Left ventricle myocardium inferior (tissue), 1 donor: ENCODE results near the gene C9orf50. TPM values are rescaled to one million over a fixed set of nuclear protein-coding genes. Genes with fewer than 3 reads are reported as not detected.

Source experiments
- DNase-seq: peaks from one replicate; pipeline ENCODE4 v3.0.0-alpha.2; 2020
- H3K27ac ChIP-seq: fragments of 200-600 bp; replicated peaks from 2 replicates; pipeline ENCODE4 v1.8.0; 2021
- H3K27me3 ChIP-seq: fragments of 200-600 bp; 2 replicates; pipeline ENCODE4 v1.8.0; 2021; ENCODE audit warnings: low read depth
- H3K36me3 ChIP-seq: fragments of 200-600 bp; 2 replicates; pipeline ENCODE4 v1.8.0; 2021
- H3K4me1 ChIP-seq: fragments of 200-600 bp; 2 replicates; pipeline ENCODE4 v1.8.0; 2021
- H3K4me3 ChIP-seq: fragments of 200-600 bp; 2 replicates; pipeline ENCODE4 v1.8.0; 2021; ENCODE audit warnings: mild to moderate bottlenecking, moderate library complexity
- H3K9me3 ChIP-seq: fragments of 200-600 bp; replicated peaks from 2 replicates; pipeline ENCODE4 v1.8.0; 2021
- intact Hi-C: fragments of 100-400 bp; cut with micrococcal nuclease; formaldehyde crosslinking; loops from one replicate; pipeline ENCODE4 v1.11.0; 2022
- total RNA-seq: library from RNA; stranded (reverse); fragmentation: NEBNext Ultra II Directional; extraction: Animal tissue kit (Norgen Biotek cat#: 25700); gene quantifications from one replicate; pipeline ENCODE4 v1.2.1, GENCODE V29; 2021
- TF ChIP-seq, protein P1 (sequence below): fragments of 200-600 bp; IDR thresholded peaks from 2 replicates; pipeline ENCODE4 v1.8.0; 2021; ENCODE audit warnings: antibody characterized with exemption, mild to moderate bottlenecking, borderline replicate concordance
- donor health status: DM: no; HTN: yes; CAD: no; lungs with severe emphysema.

C9orf50 gene
- total RNA-seq, 1 donor from 2014 or later = not detected

DNA sequence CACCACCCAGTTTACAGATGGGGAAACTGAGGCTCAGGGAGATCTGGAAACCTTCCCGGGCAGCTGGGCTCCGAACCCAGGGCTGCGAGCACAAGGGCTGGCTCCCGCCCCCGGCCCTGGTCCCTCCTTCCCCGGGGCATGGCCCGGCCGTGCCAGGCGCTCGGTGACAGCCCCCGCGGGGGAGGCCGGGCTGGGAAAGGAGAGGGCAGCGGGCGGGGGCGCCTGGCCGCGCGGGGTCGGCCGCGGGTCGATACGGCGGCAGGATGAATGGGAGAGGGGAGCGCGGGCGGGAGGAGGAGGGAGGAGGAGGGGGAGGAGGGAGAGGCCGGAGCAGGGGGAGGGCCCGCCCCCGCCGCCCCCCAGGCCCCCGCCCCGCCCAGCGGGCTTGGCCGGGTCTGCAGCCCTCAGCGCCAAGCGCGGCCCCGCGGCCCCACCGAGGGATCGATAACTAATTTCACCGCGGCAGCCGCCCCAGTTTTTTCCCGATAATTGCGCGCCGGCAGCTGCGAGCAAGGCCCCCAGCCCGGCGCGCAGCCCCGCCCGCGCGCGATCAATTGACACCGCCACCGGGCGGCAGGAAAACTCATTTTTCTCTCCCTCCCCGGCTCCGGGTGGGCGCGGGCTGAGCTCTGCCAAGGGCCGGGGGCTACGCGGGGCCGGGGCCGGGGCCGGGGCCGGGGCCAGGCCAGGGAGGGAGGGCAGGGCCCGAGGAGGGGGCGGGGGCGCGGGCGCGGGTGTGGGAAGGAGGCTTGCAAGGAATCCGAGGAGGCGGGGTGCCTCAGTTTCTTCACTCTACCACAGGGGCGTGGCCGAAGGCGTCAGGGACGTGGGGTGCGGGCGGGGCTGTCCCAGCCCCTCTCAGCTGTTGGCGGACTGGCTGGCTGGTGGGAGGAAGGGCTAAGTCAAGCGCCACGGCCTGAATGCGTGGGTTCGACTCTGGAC lies 52.1 kb downstream of the C9orf50 start:
- DNase-seq = peak; percentile 55
- peak overlapping the region; percentile 74 for H3K27ac ChIP-seq
- peaks cover 3% of the 10 kb centered on the region for H3K9me3 ChIP-seq
- intact Hi-C loops = no loop called here
- peak overlapping the region; percentile 70 for H3K4me3 ChIP-seq
- no peaks in the 10 kb centered on the region for H3K36me3 ChIP-seq
- H3K4me1 ChIP-seq = peaks cover 41% of the 10 kb centered on the region
- H3K27me3 ChIP-seq = peaks cover 10% of the 10 kb centered on the region
- TF ChIP-seq, protein P1, sequence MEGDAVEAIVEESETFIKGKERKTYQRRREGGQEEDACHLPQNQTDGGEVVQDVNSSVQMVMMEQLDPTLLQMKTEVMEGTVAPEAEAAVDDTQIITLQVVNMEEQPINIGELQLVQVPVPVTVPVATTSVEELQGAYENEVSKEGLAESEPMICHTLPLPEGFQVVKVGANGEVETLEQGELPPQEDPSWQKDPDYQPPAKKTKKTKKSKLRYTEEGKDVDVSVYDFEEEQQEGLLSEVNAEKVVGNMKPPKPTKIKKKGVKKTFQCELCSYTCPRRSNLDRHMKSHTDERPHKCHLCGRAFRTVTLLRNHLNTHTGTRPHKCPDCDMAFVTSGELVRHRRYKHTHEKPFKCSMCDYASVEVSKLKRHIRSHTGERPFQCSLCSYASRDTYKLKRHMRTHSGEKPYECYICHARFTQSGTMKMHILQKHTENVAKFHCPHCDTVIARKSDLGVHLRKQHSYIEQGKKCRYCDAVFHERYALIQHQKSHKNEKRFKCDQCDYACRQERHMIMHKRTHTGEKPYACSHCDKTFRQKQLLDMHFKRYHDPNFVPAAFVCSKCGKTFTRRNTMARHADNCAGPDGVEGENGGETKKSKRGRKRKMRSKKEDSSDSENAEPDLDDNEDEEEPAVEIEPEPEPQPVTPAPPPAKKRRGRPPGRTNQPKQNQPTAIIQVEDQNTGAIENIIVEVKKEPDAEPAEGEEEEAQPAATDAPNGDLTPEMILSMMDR = peak; percentile 7

DNA sequence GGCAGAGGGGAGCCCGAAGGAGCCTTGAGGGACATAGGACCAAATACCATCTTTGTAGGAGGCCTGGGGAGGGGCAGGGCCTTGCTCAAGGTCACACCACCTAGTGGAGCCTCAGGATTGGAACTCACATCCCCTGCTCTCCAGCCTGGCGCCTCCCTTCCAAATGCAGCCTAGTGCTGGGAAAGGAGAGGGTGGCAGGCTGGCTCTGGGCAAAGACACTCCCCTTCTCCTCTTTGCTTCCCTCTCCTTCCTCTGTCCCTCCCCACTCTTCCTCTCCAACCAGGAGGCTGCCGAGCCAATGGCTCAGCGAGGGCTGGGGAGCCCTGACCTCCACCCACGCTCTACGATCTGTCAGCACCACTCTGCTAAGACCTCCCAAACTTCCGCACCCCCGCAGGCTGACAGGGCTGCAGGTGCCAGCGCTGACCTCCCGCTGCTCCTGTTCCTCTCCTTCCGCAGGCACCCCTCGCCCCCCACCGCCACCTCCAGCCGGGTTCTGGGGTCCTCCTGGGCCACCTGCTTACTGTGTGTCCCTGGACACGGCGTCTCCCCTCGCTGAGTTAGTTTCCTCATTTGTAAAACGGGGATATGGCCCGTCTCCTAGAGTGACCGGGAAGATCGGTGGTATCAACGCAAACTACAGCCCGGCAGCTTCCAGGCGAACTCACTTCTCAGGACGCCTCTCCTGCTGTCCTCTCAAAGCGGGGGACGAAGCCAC lies 52.9 kb downstream of the C9orf50 start:
- peak overlapping the region; percentile 70 for H3K4me3 ChIP-seq
- peaks cover 10% of the 10 kb centered on the region for H3K27me3 ChIP-seq
- no peak for DNase-seq
- TF ChIP-seq, protein P1 = no peak
- no peaks in the 10 kb centered on the region for H3K9me3 ChIP-seq
- H3K27ac ChIP-seq = peak overlapping the region; percentile 74
- intact Hi-C loops = no loop called here
- H3K4me1 ChIP-seq = peaks cover 41% of the 10 kb centered on the region
- H3K36me3 ChIP-seq = no peaks in the 10 kb centered on the region

GRCh38 chr9:129567329-129567728 lies 53.6 kb downstream of the C9orf50 start:
- Histone ChIP-seq H3K4me3 (no peak overlapping the region), H3K27ac (no peak overlapping the region), H3K4me1 (peaks cover 41% of the 10 kb centered on the region), H3K36me3 (no peaks in the 10 kb centered on the region), H3K27me3 (peaks cover 10% of the 10 kb centered on the region), H3K9me3 (no peaks in the 10 kb centered on the region)
- intact Hi-C loops = no loop called here
- TF ChIP-seq, protein P1 = no peak
- DNase-seq = no peak

DNA sequence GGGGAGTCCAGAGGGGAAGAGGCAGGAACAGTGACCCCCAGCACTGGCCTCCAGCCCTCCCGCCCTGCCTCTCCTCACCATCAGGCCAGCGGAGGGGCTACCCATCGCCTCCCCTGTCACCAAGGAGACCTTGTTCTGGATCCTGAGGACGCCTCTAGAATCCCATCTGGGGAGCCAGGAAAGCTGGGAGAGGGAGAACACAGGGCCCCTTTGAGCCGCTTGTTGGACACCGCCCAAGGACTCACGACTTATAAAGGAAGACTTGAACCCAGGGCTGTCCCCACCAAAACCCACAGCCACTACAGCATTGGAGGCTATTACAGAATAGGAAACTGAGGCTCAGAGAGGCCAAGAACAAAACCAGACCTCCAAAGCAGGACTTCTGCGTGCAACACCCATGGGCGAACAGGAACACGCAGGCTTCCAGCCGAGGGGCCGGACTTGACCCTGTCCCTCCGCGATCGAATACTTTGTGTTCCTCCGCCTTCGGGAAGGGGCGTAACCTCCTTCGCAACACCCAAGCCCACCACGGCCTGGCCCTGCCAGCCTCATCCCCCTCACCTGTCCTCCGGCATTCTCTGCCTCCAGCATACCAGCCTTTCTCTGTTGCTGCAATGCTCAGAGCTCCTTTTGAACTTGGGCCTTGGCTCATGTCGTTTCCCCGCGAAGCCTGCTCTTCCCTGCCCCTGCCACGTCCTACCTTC lies 54.2 kb downstream of the C9orf50 start:
- Histone ChIP-seq H3K36me3 (no peaks in the 10 kb centered on the region), H3K4me3 (no peak overlapping the region), H3K4me1 (peaks cover 41% of the 10 kb centered on the region), H3K27ac (no peak overlapping the region), H3K27me3 (peaks cover 10% of the 10 kb centered on the region), H3K9me3 (no peaks in the 10 kb centered on the region)
- no peak for DNase-seq
- TF ChIP-seq, protein P1 = no peak
- intact Hi-C loops = no loop called here

DNA sequence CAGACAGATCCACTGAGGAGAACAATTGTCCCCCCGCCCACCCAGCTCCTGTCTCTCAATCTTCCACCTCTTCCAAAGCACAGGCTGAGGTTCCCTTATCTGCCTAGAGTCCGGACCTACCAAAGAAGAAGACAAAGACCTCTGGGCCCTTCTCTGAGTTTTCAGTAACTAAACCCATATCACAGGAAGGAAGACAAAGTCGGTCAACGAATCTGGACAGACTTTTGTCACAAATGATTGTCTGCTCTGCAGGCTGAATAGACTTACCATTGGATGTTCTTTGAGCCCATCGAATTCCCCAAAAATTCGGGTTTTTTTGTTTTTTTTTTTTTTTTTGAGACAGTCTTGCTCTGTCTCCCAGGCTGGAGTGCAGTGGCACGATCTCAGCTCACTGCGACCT lies 58.0 kb downstream of the C9orf50 start:
- H3K9me3 ChIP-seq = no peaks in the 10 kb centered on the region
- H3K36me3 ChIP-seq = no peaks in the 10 kb centered on the region
- H3K4me1 ChIP-seq = peaks cover 14% of the 10 kb centered on the region
- TF ChIP-seq, protein P1 = no peak
- no peak overlapping the region for H3K27ac ChIP-seq
- H3K27me3 ChIP-seq = no peaks in the 10 kb centered on the region
- DNase-seq = no peak
- intact Hi-C loops = no loop called here
- H3K4me3 ChIP-seq = no peak overlapping the region
